OCI-LY1 (cell line): Measurements from ENCODE around the gene PIAS4.

Experiments used
- H2AFZ ChIP-seq: fragments of 200-600 bp; sonication (generic), shearing (Covaris generic); 2 replicates; pipeline ENCODE4 v1.6.0; 2014; ENCODE audit warnings: antibody characterized with exemption, mild to moderate bottlenecking, low read length
- H3F3A ChIP-seq: fragments of 200-600 bp; sonication (generic), shearing (Covaris generic); 2 replicates; pipeline ENCODE4 v1.6.0; 2014; ENCODE audit warnings: mild to moderate bottlenecking, antibody characterized with exemption, low read length, moderate library complexity; ENCODE audit not compliant: insufficient read depth
- H3K27ac ChIP-seq: fragments of 200-600 bp; sonication (generic); 2 replicates; pipeline ENCODE4 v1.5.1; 2014; ENCODE audit warnings: low read length, mixed run types, mild to moderate bottlenecking, low read depth; ENCODE audit not compliant: poor library complexity, severe bottlenecking
- H3K27me3 ChIP-seq: fragments of 200-600 bp; sonication (generic); 2 replicates; pipeline ENCODE4 v1.6.0; 2014; ENCODE audit warnings: antibody characterized with exemption, mild to moderate bottlenecking, low read length, moderate library complexity; ENCODE audit not compliant: insufficient read depth
- H3K36me3 ChIP-seq: fragments of 200-600 bp; sonication (generic); 2 replicates; pipeline ENCODE4 v1.6.1; 2014; ENCODE audit warnings: mild to moderate bottlenecking, antibody characterized with exemption, low read length, moderate library complexity, mixed read lengths; ENCODE audit not compliant: insufficient read depth
- H3K4me1 ChIP-seq: fragments of 200-600 bp; sonication (generic); 2 replicates; pipeline ENCODE4 v1.5.1; 2014; ENCODE audit warnings: mild to moderate bottlenecking, low read length, moderate library complexity; ENCODE audit not compliant: insufficient read depth, severe bottlenecking
- H3K4me2 ChIP-seq: fragments of 200-600 bp; sonication (generic), shearing (Covaris generic); 2 replicates; pipeline ENCODE4 v1.6.1; 2014; ENCODE audit warnings: low read length
- H3K4me3 ChIP-seq: fragments of 200-600 bp; sonication (generic); 2 replicates; pipeline ENCODE4 v1.5.1; 2014; ENCODE audit warnings: low read length, low read depth, mild to moderate bottlenecking, mixed read lengths; ENCODE audit not compliant: poor library complexity, severe bottlenecking
- H3K79me2 ChIP-seq: fragments of 200-600 bp; shearing (Covaris generic); 2 replicates; pipeline ENCODE4 v1.6.1; 2016; ENCODE audit warnings: mixed run types, low read length, mixed read lengths; ENCODE audit not compliant: insufficient read depth
- H3K9ac ChIP-seq: fragments of 200-600 bp; sonication (generic), shearing (Covaris generic); 2 replicates; pipeline ENCODE4 v1.6.1; 2014; ENCODE audit warnings: mild to moderate bottlenecking, low read length, mixed read lengths
- H3K9me2 ChIP-seq: fragments of 200-600 bp; sonication (generic), shearing (Covaris generic); 2 replicates; pipeline ENCODE4 v1.6.1; 2014; ENCODE audit warnings: low read depth, mild to moderate bottlenecking, low read length, mixed read lengths
- H3K9me3 ChIP-seq: fragments of 200-600 bp; shearing (Covaris generic); 2 replicates; pipeline ENCODE4 v1.6.1; 2014; ENCODE audit warnings: low read length, mixed read lengths
- H4K20me1 ChIP-seq: fragments of 200-600 bp; sonication (generic), shearing (Covaris generic); 2 replicates; pipeline ENCODE4 v1.6.0; 2016; ENCODE audit warnings: mild to moderate bottlenecking, low read length; ENCODE audit not compliant: insufficient read depth
- CTCF ChIP-seq: fragments of 200-600 bp; sonication (generic), shearing (Covaris generic); IDR thresholded peaks from 2 replicates; pipeline ENCODE4 v1.5.1; 2017; ENCODE audit warnings: mild to moderate bottlenecking, antibody characterized with exemption, low read length, moderate library complexity, mixed read lengths
- EZH2 ChIP-seq: fragments of 200-600 bp; sonication (generic), shearing (Covaris generic); IDR thresholded peaks from 2 replicates; pipeline ENCODE4 v1.8.0; 2017; ENCODE audit warnings: borderline replicate concordance, mixed run types, mild to moderate bottlenecking, antibody characterized with exemption, low read length, moderate library complexity, mixed read lengths

PIAS4 gene

GRCh38 chr19:3981736-3982681, 25.5 kb upstream of the PIAS4 start:
- Histone ChIP-seq H3K4me1 (peaks cover 31% of the 10 kb centered on the region), H4K20me1 (no peaks in the 10 kb centered on the region), H3K27me3 (no peaks in the 10 kb centered on the region), H2AFZ (no peak overlapping the region), H3K27ac (no peak overlapping the region), H3K9ac (no peak overlapping the region), H3K4me2 (no peak overlapping the region), H3K9me2 (no peaks in the 10 kb centered on the region), H3F3A (peaks cover 5% of the 10 kb centered on the region; the same call in 1 of the 2 replicates), H3K9me3 (no peaks in the 10 kb centered on the region), H3K4me3 (no peak overlapping the region), H3K79me2 (peaks cover 28% of the 10 kb centered on the region), H3K36me3 (peaks cover 79% of the 10 kb centered on the region)
- TF ChIP-seq EZH2 (no peak), CTCF (no peak)

GRCh38 chr19:3982701-3983541, 24.6 kb upstream of the PIAS4 start:
- Histone ChIP-seq H3K36me3 (peaks cover 70% of the 10 kb centered on the region), H3K9me3 (no peaks in the 10 kb centered on the region), H3K27ac (no peak overlapping the region), H3K9me2 (no peaks in the 10 kb centered on the region), H3K27me3 (no peaks in the 10 kb centered on the region), H4K20me1 (no peaks in the 10 kb centered on the region), H3K9ac (peak overlapping the region; percentile 100; the same call in 1 of the 2 replicates), H3K4me2 (peak overlapping the region; percentile 93), H3K4me1 (peaks cover 39% of the 10 kb centered on the region), H3K4me3 (peak overlapping the region; percentile 99), H3K79me2 (peaks cover 28% of the 10 kb centered on the region), H3F3A (peaks cover 12% of the 10 kb centered on the region; the same call in 1 of the 2 replicates), H2AFZ (no peak overlapping the region)
- TF ChIP-seq EZH2, result no peak
- no peak for TF ChIP-seq CTCF

- Histone ChIP-seq H3K27ac (peak overlapping the region; percentile 74), H3K9me2 (no peaks in the 10 kb centered on the region), H3K9ac (peak overlapping the region; percentile 100), H3K79me2 (peaks cover 28% of the 10 kb centered on the region), H3F3A (peaks cover 12% of the 10 kb centered on the region; the same call in 1 of the 2 replicates), H4K20me1 (no peaks in the 10 kb centered on the region), H3K4me2 (peak overlapping the region; percentile 93), H3K27me3 (no peaks in the 10 kb centered on the region), H2AFZ (no peak overlapping the region), H3K9me3 (no peaks in the 10 kb centered on the region), H3K4me3 (peak overlapping the region; percentile 99), H3K36me3 (peaks cover 64% of the 10 kb centered on the region), H3K4me1 (peaks cover 39% of the 10 kb centered on the region)
- TF ChIP-seq CTCF (no peak), EZH2 (no peak)
Observed at GRCh38 chr19:3983542-3983914, 24.0 kb upstream of the PIAS4 start.
